Fibroblast of villous mesenchyme (primary cell): ENCODE results near the gene PIGH. TPM values are rescaled to one million over a fixed set of nuclear protein-coding genes. Genes with fewer than 3 reads are reported as not detected.

Experiments
- DNase-seq: peaks from one replicate; pipeline ENCODE4 v3.0.0-alpha.2; 2010; ENCODE audit warnings: low read depth
- H3K4me3 ChIP-seq: 2 replicates; pipeline ENCODE4 v1.5.1; 2011; ENCODE audit warnings: low read depth, mild to moderate bottlenecking, low read length
- total RNA-seq: library from RNA; depleted of rRNA; stranded (reverse); fragments of >200 nt; gene quantifications from 2 replicates; pipeline ENCODE4 v1.2.3, GENCODE V29; 2012
- TF ChIP-seq, protein P1 (sequence below): IDR thresholded peaks from 2 replicates; pipeline ENCODE4 v1.5.1; 2012; ENCODE audit warnings: low read depth, mild to moderate bottlenecking, low read length; ENCODE audit not compliant: insufficient read depth

The PIGH gene
- total RNA-seq, 1 donor: 15.5 TPM

DNA sequence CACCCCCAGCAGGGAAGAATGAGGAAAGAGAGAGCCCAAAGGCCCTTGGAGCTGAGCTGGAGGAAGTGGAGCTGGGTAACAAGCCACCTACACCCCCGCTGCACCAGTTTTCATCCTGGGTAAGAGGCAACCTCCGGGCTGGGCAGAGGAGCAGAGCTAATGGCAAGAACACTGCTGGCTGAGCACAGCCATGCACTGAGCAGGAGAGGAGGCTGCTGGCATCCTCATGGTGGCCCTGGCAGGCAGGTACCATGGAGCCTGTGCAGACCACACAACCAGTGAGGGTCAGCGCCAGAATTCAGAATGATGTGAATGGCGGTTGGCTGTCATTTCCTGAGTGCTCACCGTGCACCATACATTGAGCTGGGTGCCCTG, 37.3 kb downstream of the PIGH start:
- TF ChIP-seq, protein P1, sequence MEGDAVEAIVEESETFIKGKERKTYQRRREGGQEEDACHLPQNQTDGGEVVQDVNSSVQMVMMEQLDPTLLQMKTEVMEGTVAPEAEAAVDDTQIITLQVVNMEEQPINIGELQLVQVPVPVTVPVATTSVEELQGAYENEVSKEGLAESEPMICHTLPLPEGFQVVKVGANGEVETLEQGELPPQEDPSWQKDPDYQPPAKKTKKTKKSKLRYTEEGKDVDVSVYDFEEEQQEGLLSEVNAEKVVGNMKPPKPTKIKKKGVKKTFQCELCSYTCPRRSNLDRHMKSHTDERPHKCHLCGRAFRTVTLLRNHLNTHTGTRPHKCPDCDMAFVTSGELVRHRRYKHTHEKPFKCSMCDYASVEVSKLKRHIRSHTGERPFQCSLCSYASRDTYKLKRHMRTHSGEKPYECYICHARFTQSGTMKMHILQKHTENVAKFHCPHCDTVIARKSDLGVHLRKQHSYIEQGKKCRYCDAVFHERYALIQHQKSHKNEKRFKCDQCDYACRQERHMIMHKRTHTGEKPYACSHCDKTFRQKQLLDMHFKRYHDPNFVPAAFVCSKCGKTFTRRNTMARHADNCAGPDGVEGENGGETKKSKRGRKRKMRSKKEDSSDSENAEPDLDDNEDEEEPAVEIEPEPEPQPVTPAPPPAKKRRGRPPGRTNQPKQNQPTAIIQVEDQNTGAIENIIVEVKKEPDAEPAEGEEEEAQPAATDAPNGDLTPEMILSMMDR: no peak
- H3K4me3 ChIP-seq: no peak overlapping the region
- DNase-seq: no peak

DNA sequence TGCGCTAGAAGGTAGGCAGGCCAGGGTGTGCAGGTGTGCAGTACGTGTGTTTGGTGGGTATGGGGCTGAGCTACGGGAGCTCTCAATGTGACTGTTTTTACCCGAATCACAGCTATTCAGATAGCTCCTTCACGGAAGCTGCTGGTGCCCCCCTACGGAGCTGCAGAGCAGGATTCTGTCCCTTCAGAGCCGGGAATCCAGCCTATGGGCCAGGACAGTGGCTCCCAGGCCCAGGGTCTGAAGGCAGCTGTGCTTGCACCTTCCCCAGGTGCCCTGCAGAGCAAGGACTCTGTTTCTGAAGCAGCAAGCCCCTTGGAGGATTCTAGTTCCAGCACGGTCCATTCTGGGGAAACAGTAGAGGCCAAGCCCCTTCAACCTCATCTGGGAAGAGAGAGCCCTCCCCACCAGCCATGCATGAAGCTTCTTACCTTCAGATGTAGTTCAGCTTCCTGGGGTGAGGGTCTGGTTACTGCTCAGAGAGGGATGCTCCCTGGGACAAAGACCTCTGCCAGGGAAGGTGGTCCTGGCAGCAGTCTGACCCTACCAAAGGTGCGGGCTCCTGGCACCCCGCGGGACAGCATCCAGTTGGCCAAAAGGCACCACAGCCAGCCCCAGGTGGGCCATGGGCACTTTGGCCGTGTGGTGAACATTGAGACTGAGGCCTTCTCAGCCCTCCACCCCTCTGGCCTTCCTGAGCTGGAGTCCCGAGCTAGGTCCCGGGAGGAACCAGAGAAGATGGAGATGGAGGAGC, 37.9 kb downstream of the PIGH start:
- DNase-seq: no peak
- TF ChIP-seq, protein P1: no peak
- H3K4me3 ChIP-seq: no peak overlapping the region

DNA sequence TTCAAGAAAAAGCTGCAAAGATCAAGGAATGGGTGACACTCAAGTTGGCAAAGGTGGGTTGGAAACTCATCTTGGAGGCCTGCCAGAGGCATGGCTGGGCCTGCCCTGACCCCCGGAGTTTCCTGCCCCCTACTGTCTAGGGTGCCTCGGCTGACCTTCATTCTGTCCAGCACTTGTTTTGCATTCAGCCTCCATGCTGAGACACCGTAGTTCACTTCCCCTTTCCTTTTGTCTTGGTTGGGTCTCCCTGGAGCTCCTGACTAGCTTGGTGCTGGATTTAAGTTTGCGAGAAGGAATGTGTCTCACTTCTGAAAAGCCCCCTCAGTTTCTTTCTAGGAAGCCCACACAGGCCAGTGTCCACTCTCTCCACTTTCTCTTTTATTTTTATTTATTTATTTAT, 40.4 kb downstream of the PIGH start:
- TF ChIP-seq, protein P1: no peak
- no peak overlapping the region for H3K4me3 ChIP-seq
- DNase-seq: no peak

DNA sequence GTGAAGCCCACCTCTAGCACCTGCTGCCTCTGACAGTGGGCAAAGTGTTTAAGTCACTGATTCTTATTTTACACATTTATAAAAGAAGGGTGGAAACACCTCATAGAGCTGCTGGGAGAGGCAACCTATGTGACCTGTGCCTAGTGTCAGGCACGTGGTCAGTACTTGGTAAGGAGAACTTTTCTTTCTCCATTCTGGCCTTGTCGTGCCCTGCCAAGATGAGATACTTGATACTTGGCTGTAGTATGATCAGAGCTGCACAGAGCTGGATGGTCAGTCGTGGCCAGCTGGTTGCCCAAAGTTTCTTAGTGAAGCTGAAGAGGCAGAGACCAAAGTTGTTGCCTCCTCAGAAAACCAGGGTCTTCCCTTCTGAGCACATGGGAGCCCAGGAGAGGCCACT, 42.4 kb downstream of the PIGH start:
- DNase-seq: no peak
- H3K4me3 ChIP-seq: no peak overlapping the region
- TF ChIP-seq, protein P1: no peak

DNA sequence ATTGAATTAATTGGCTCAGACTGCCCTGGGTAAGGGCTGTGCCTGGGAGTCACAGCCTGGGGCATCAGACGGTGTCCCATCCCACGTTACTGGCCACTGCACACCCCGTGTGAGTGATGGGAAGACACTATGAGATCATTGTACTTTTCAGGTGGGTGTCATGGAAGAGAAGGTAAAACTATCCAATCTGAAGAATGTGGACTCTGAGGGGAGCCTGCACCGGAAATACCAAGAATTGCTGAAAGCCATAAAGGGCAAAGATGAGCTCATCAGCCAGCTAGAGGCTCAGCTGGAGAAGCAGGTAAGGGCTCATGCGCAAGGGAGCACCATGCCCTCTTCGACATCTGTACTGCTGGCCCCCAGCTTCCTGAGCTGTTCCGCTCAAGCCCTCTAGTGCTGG, 43.0 kb downstream of the PIGH start:
- no peak overlapping the region for H3K4me3 ChIP-seq
- TF ChIP-seq, protein P1: no peak
- DNase-seq: peak; percentile 24

DNA sequence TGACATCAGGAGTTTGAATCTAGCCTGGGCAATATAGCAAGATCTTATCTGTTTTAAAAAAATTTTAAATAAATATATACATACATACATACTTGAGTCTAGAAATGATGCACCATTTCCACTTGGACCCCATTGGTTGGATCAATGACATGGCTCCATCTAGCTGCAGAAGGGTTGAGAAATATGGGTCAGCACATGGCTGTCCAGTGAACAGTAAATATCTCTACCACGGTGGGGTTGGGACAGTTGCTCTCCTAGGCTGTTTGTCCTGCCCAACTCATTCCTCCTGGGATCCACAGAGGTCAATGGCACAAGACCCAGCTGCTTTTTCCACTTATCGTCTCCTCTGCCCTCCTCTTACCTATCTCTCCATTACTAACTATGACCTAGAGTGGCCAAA, 43.4 kb downstream of the PIGH start:
- DNase-seq: no peak
- H3K4me3 ChIP-seq: no peak overlapping the region
- TF ChIP-seq, protein P1: no peak
